OCI-LY1 (cell line): Measurements from ENCODE around the gene METTL27.
"Not testable (repeated sequence)": the region's sequence is repeated elsewhere in the genome, so short reads cannot be mapped to it uniquely, and the experiment has no call there.

Source experiments
- H2AFZ ChIP-seq: fragments of 200-600 bp; sonication (generic), shearing (Covaris generic); 2 replicates; pipeline ENCODE4 v1.6.0; 2014; ENCODE audit warnings: antibody characterized with exemption, mild to moderate bottlenecking, low read length
- H3F3A ChIP-seq: fragments of 200-600 bp; sonication (generic), shearing (Covaris generic); 2 replicates; pipeline ENCODE4 v1.6.0; 2014; ENCODE audit warnings: mild to moderate bottlenecking, antibody characterized with exemption, low read length, moderate library complexity; ENCODE audit not compliant: insufficient read depth
- H3K27ac ChIP-seq: fragments of 200-600 bp; sonication (generic); 2 replicates; pipeline ENCODE4 v1.5.1; 2014; ENCODE audit warnings: low read length, mixed run types, mild to moderate bottlenecking, low read depth; ENCODE audit not compliant: poor library complexity, severe bottlenecking
- H3K27me3 ChIP-seq: fragments of 200-600 bp; sonication (generic); 2 replicates; pipeline ENCODE4 v1.6.0; 2014; ENCODE audit warnings: antibody characterized with exemption, mild to moderate bottlenecking, low read length, moderate library complexity; ENCODE audit not compliant: insufficient read depth
- H3K36me3 ChIP-seq: fragments of 200-600 bp; sonication (generic); 2 replicates; pipeline ENCODE4 v1.6.1; 2014; ENCODE audit warnings: mild to moderate bottlenecking, antibody characterized with exemption, low read length, moderate library complexity, mixed read lengths; ENCODE audit not compliant: insufficient read depth
- H3K4me1 ChIP-seq: fragments of 200-600 bp; sonication (generic); 2 replicates; pipeline ENCODE4 v1.5.1; 2014; ENCODE audit warnings: mild to moderate bottlenecking, low read length, moderate library complexity; ENCODE audit not compliant: insufficient read depth, severe bottlenecking
- H3K4me2 ChIP-seq: fragments of 200-600 bp; sonication (generic), shearing (Covaris generic); 2 replicates; pipeline ENCODE4 v1.6.1; 2014; ENCODE audit warnings: low read length
- H3K4me3 ChIP-seq: fragments of 200-600 bp; sonication (generic); 2 replicates; pipeline ENCODE4 v1.5.1; 2014; ENCODE audit warnings: low read length, low read depth, mild to moderate bottlenecking, mixed read lengths; ENCODE audit not compliant: poor library complexity, severe bottlenecking
- H3K79me2 ChIP-seq: fragments of 200-600 bp; shearing (Covaris generic); 2 replicates; pipeline ENCODE4 v1.6.1; 2016; ENCODE audit warnings: mixed run types, low read length, mixed read lengths; ENCODE audit not compliant: insufficient read depth
- H3K9ac ChIP-seq: fragments of 200-600 bp; sonication (generic), shearing (Covaris generic); 2 replicates; pipeline ENCODE4 v1.6.1; 2014; ENCODE audit warnings: mild to moderate bottlenecking, low read length, mixed read lengths
- H3K9me2 ChIP-seq: fragments of 200-600 bp; sonication (generic), shearing (Covaris generic); 2 replicates; pipeline ENCODE4 v1.6.1; 2014; ENCODE audit warnings: low read depth, mild to moderate bottlenecking, low read length, mixed read lengths
- H3K9me3 ChIP-seq: fragments of 200-600 bp; shearing (Covaris generic); 2 replicates; pipeline ENCODE4 v1.6.1; 2014; ENCODE audit warnings: low read length, mixed read lengths
- H4K20me1 ChIP-seq: fragments of 200-600 bp; sonication (generic), shearing (Covaris generic); 2 replicates; pipeline ENCODE4 v1.6.0; 2016; ENCODE audit warnings: mild to moderate bottlenecking, low read length; ENCODE audit not compliant: insufficient read depth
- CTCF ChIP-seq: fragments of 200-600 bp; sonication (generic), shearing (Covaris generic); IDR thresholded peaks from 2 replicates; pipeline ENCODE4 v1.5.1; 2017; ENCODE audit warnings: mild to moderate bottlenecking, antibody characterized with exemption, low read length, moderate library complexity, mixed read lengths
- EZH2 ChIP-seq: fragments of 200-600 bp; sonication (generic), shearing (Covaris generic); IDR thresholded peaks from 2 replicates; pipeline ENCODE4 v1.8.0; 2017; ENCODE audit warnings: borderline replicate concordance, mixed run types, mild to moderate bottlenecking, antibody characterized with exemption, low read length, moderate library complexity, mixed read lengths

METTL27 gene

DNA sequence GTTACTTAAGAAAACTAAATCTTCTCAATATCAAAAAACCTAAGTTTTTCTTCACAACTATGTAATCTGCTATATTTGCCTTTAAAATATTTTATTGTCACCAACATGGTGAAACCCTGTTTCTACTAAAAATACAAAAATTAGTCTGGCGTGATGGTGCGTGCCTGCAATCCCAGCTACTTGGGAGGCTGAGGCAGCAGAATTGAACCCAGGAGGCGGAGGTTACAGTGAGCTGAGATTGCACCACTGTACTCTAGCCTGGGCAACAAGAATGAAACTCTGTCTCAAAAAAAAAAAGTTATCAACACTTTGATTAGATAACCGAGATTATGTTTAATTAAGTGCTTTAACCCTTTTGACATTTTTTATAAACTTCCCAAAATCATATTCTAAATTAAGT lies 39.9 kb downstream of the METTL27 start:
- Histone ChIP-seq H3F3A (no peaks in the 10 kb centered on the region), H3K4me3 (no peak overlapping the region)

GRCh38 chr7:73801577-73801976 lies 40.7 kb downstream of the METTL27 start:
- Histone ChIP-seq H3K36me3 (no peaks in the 10 kb centered on the region), H3F3A (no peaks in the 10 kb centered on the region), H2AFZ (no peak overlapping the region), H4K20me1 (no peaks in the 10 kb centered on the region), H3K27me3 (peaks cover 11% of the 10 kb centered on the region; the same call in 1 of the 2 replicates), H3K27ac (no peak overlapping the region), H3K79me2 (no peaks in the 10 kb centered on the region), H3K9me2 (no peaks in the 10 kb centered on the region), H3K4me3 (no peak overlapping the region), H3K4me2 (no peak overlapping the region), H3K9me3 (no peaks in the 10 kb centered on the region), H3K4me1 (no peaks in the 10 kb centered on the region), H3K9ac (no peak overlapping the region)
- TF ChIP-seq EZH2: no peak
- no peak for TF ChIP-seq CTCF

More for the DNA sequence above, 39.9 kb downstream of the METTL27 start:
- Histone ChIP-seq H3K9me2 (no peaks in the 10 kb centered on the region), H3K27ac (no peak overlapping the region), H3K9ac (no peak overlapping the region), H3K36me3 (no peaks in the 10 kb centered on the region), H3K4me1 (no peaks in the 10 kb centered on the region), H3K27me3 (peaks cover 11% of the 10 kb centered on the region; the same call in 1 of the 2 replicates), H3K4me2 (no peak overlapping the region), H3K79me2 (no peaks in the 10 kb centered on the region), H3K9me3 (no peaks in the 10 kb centered on the region), H2AFZ (no peak overlapping the region), H4K20me1 (no peaks in the 10 kb centered on the region)
- no peak for TF ChIP-seq EZH2
- TF ChIP-seq CTCF: no peak

DNA sequence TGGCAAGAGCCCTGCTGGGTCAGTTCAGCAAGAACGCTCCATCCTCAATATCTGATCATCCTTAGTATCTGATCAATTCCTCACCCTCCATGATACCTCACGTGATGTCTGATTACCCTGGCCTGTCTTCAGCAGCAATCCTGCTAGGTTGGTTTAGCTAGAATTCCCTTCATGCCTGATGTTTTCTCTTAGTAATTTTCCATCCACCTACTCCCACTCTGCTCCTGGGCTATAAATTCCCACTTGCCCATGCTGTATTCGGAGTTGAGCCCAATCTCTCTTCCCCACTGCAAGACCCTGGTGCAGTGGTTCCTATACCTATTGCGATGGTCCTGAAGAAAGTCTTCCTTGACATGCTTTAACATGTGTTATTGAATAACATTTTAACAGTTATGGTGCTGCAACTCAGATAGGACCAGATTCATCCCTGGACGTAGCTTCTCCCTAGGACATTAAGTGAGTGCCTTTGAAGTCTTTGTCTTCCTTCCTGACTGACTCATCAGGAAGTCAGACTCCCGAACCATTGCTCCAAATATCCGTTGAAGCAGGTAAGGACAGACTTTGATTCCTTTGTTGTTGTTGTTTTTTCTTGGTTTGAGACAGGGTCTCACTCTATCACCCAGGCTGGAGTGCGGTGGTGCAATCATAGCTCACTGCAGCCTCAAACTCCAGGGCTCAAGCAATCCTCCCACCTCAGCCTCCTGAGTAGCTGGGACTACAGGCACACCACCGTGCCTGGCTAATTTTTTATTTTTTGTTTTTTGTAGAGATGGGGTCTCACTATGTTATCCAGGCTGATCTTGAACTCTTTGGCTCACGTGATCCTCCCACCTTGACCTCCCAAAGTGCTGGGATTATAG lies 42.8 kb downstream of the METTL27 start:
- no peak overlapping the region for H3K27ac ChIP-seq
- no peak overlapping the region for H2AFZ ChIP-seq
- H3K4me3 ChIP-seq: no peak overlapping the region
- no peak for TF ChIP-seq CTCF
- no peak for TF ChIP-seq EZH2
- no peaks in the 10 kb centered on the region for H3K4me1 ChIP-seq
- no peaks in the 10 kb centered on the region for H3K9me2 ChIP-seq
- no peak overlapping the region for H3K9ac ChIP-seq
- no peaks in the 10 kb centered on the region for H3K79me2 ChIP-seq
- H3K36me3 ChIP-seq: no peaks in the 10 kb centered on the region
- no peaks in the 10 kb centered on the region for H3K9me3 ChIP-seq
- H4K20me1 ChIP-seq: no peaks in the 10 kb centered on the region
- 0 out of 2 replicates have a peak, but pooled peaks cover 11% of the 10 kb centered on the region for H3K27me3 ChIP-seq
- H3K4me2 ChIP-seq: no peak overlapping the region
- no peaks in the 10 kb centered on the region for H3F3A ChIP-seq

GRCh38 chr7:73797176-73797575 lies 45.1 kb downstream of the METTL27 start:
- peaks cover 11% of the 10 kb centered on the region; the same call in 1 of the 2 replicates for H3K27me3 ChIP-seq
- H3F3A ChIP-seq, H3K36me3 ChIP-seq, H3K9me2 ChIP-seq, H3K9me3 ChIP-seq, H3K79me2 ChIP-seq, H4K20me1 ChIP-seq, H3K4me3 ChIP-seq, H3K9ac ChIP-seq, H3K27ac ChIP-seq, H2AFZ ChIP-seq, H3K4me2 ChIP-seq, H3K4me1 ChIP-seq: not testable (repeated sequence)

- H3K9ac ChIP-seq, H3K9me2 ChIP-seq, H3K4me2 ChIP-seq, H3F3A ChIP-seq, H3K9me3 ChIP-seq, H3K36me3 ChIP-seq, H2AFZ ChIP-seq, H4K20me1 ChIP-seq, H3K4me3 ChIP-seq, H3K27ac ChIP-seq, H3K4me1 ChIP-seq, H3K79me2 ChIP-seq: not testable (repeated sequence)
- H3K27me3 ChIP-seq: peaks cover 11% of the 10 kb centered on the region; the same call in 1 of the 2 replicates
Measured at GRCh38 chr7:73796656-73797055, 45.7 kb downstream of the METTL27 start.
